H1 (cell line): Measurements from ENCODE around the gene FAM53B. TPM values are rescaled to one million over a fixed set of nuclear protein-coding genes. Genes with fewer than 3 reads are reported as not detected.

Source experiments
- CTCF ChIA-PET: fragments of 300-600 bp; sonication (Branson Sonifier 250); formaldehyde crosslinking; loops from one replicate; lab custom pipeline; 2021; ENCODE audit not compliant: partially characterized antibody; lab: Charles Lee
- POLR2A ChIA-PET: fragments of 300-600 bp; sonication (Branson Sonifier 250); formaldehyde crosslinking; loops from one replicate; lab custom pipeline; 2021; ENCODE audit warnings: inconsistent platforms; ENCODE audit not compliant: partially characterized antibody; lab: Charles Lee
- DNase-seq, 2 experiments: peaks; one replicate each; pipeline versions ENCODE4 v3.0.0 to v3.0.0-alpha.2; 2010 to 2022; ENCODE audit warnings: low spot score in 2 of 2, low read depth in 1 of 2, mixed read lengths in 1 of 2
- FAIRE-seq: peaks from 2 replicates; lab custom pipeline; 2011; peaks lifted over from hg19 to GRCh38; lab: Jason Lieb, UNC
- H2AFZ ChIP-seq: 2 replicates; pipeline ENCODE4 v1.8.1; 2012; ENCODE audit warnings: low read length, inconsistent platforms
- H2AK5ac ChIP-seq: 2 replicates; pipeline ENCODE4 v1.6.1; 2013; ENCODE audit warnings: low read depth, low read length
- H2BK120ac ChIP-seq: replicated peaks from 2 replicates; pipeline ENCODE3; 2013; ENCODE audit warnings: low read depth, low read length, inconsistent platforms
- H2BK12ac ChIP-seq: 2 replicates; pipeline ENCODE4 v1.6.1; 2013; ENCODE audit warnings: low read depth, low read length
- H2BK15ac ChIP-seq: 2 replicates; pipeline ENCODE4 v1.6.1; 2013; ENCODE audit warnings: low read length
- H2BK20ac ChIP-seq: 2 replicates; pipeline ENCODE4 v1.6.1; 2013; ENCODE audit warnings: low read length
- H2BK5ac ChIP-seq: 2 replicates; pipeline ENCODE4 v1.6.1; 2013; ENCODE audit warnings: low read depth, low read length
- H3K14ac ChIP-seq: 2 replicates; pipeline ENCODE4 v1.6.1; 2013; ENCODE audit warnings: inconsistent platforms; ENCODE audit not compliant: insufficient read length
- H3K18ac ChIP-seq: 2 replicates; pipeline ENCODE4 v1.6.1; 2013; ENCODE audit warnings: low read length; ENCODE audit errors: extremely low read depth
- H3K23ac ChIP-seq: 2 replicates; pipeline ENCODE4 v1.6.1; 2013; ENCODE audit warnings: inconsistent platforms; ENCODE audit not compliant: insufficient read length
- H3K23me2 ChIP-seq: 2 replicates; pipeline ENCODE4 v1.6.1; 2013; ENCODE audit warnings: low read depth, low read length
- H3K27ac ChIP-seq: 2 replicates; pipeline ENCODE4 v1.6.1; 2011; ENCODE audit warnings: low read depth, low read length, inconsistent platforms
- H3K27me3 ChIP-seq, 4 experiments: replicated peaks in 1 of 4; 1 replicate in 1 of 4; 2 replicates in 3 of 4; pipeline versions ENCODE4 v1.6.1 to v1.8.1; 2011 to 2013; ENCODE audit warnings: low read length in 3 of 4, mild to moderate bottlenecking in 3 of 4, inconsistent platforms in 2 of 4, mixed read lengths in 2 of 4, moderate library complexity in 1 of 4; ENCODE audit not compliant: control insufficient read depth in 3 of 4, insufficient read depth in 3 of 4; ENCODE audit errors: extremely low read depth in 1 of 4
- H3K36me3 ChIP-seq, 4 experiments: 2 replicates each; pipeline versions ENCODE4 v1.6.1 to v1.8.1; 2011 to 2013; ENCODE audit warnings: mild to moderate bottlenecking in 4 of 4, low read length in 3 of 4, moderate library complexity in 2 of 4, control low read depth in 1 of 4, inconsistent platforms in 1 of 4; ENCODE audit not compliant: insufficient read depth in 4 of 4, control insufficient read depth in 2 of 4
- H3K4ac ChIP-seq: replicated peaks from 2 replicates; pipeline ENCODE3; 2013; ENCODE audit warnings: low read length, low read depth, mixed read lengths, inconsistent platforms; ENCODE audit not compliant: insufficient read length
- H3K4me1 ChIP-seq, 4 experiments: replicated peaks in 1 of 4; 1 replicate in 1 of 4; 2 replicates in 3 of 4; pipeline versions ENCODE4 v1.6.1 to v1.8.1; 2011 to 2013; ENCODE audit warnings: low read length in 3 of 4, inconsistent platforms in 2 of 4, mixed read lengths in 1 of 4; ENCODE audit not compliant: insufficient read depth in 4 of 4, control insufficient read depth in 3 of 4
- H3K4me2 ChIP-seq, 2 experiments: 2 replicates each; pipeline versions ENCODE4 v1.6.1 to v1.8.1; 2011 to 2013; ENCODE audit warnings: low read depth in 2 of 2, low read length in 2 of 2, control low read depth in 1 of 2, inconsistent platforms in 1 of 2, mild to moderate bottlenecking in 1 of 2; ENCODE audit not compliant: insufficient read depth in 1 of 2
- H3K4me3 ChIP-seq, 4 experiments: fragments of 200-600, 300-600 bp in 1 of 4; sonication (generic), shearing (Covaris generic), sonication (Bioruptor Twin) in 1 of 4; 2 replicates each; pipeline versions ENCODE4 v1.5.1 to v1.8.1; 2011 to 2016; ENCODE audit warnings: low read length in 4 of 4, low read depth in 3 of 4, control low read depth in 2 of 4, inconsistent platforms in 2 of 4, mild to moderate bottlenecking in 2 of 4, mixed read lengths in 1 of 4, moderate library complexity in 1 of 4; ENCODE audit not compliant: insufficient read depth in 2 of 4; ENCODE audit errors: extremely low read depth in 1 of 4
- H3K56ac ChIP-seq: replicated peaks from 2 replicates; pipeline ENCODE3; 2013; ENCODE audit warnings: low read depth, mild to moderate bottlenecking, mixed read lengths, low read length, inconsistent platforms; ENCODE audit not compliant: insufficient read length
- H3K79me1 ChIP-seq: 2 replicates; pipeline ENCODE4 v1.6.1; 2013; ENCODE audit warnings: low read depth, low read length, control low read depth
- H3K79me2 ChIP-seq, 2 experiments: 2 replicates each; pipeline versions ENCODE4 v1.6.1 to v1.8.1; 2012 to 2013; ENCODE audit warnings: low read length in 2 of 2, mild to moderate bottlenecking in 2 of 2, inconsistent platforms in 1 of 2; ENCODE audit not compliant: insufficient read depth in 2 of 2, control insufficient read depth in 1 of 2
- H3K9ac ChIP-seq, 4 experiments: replicated peaks in 1 of 4; 1 replicate in 1 of 4; 2 replicates in 3 of 4; pipeline versions ENCODE4 v1.6.1 to v1.8.1; 2011 to 2013; ENCODE audit warnings: low read depth in 3 of 4, low read length in 3 of 4, control low read depth in 2 of 4, mild to moderate bottlenecking in 2 of 4, moderate library complexity in 2 of 4, inconsistent platforms in 1 of 4; ENCODE audit errors: extremely low read depth in 1 of 4
- H3K9me3 ChIP-seq, 2 experiments: 2 replicates each; pipeline versions ENCODE4 v1.6.1 to v1.8.1; 2012 to 2013; ENCODE audit warnings: mild to moderate bottlenecking in 2 of 2, moderate library complexity in 2 of 2, control low read depth in 1 of 2, inconsistent platforms in 1 of 2, low read depth in 1 of 2, low read length in 1 of 2, mixed read lengths in 1 of 2; ENCODE audit not compliant: insufficient read depth in 2 of 2
- H4K20me1 ChIP-seq, 2 experiments: replicated peaks in 1 of 2; 2 replicates each; pipeline versions ENCODE3 to v1.8.1; 2011 to 2013; ENCODE audit warnings: inconsistent platforms in 2 of 2, low read length in 2 of 2, mild to moderate bottlenecking in 1 of 2; ENCODE audit not compliant: insufficient read depth in 2 of 2, control insufficient read depth in 1 of 2
- H4K5ac ChIP-seq: 2 replicates; pipeline ENCODE4 v1.6.1; 2013; ENCODE audit warnings: low read length, low read depth, mixed read lengths, inconsistent platforms; ENCODE audit not compliant: insufficient read length
- H4K8ac ChIP-seq: 2 replicates; pipeline ENCODE4 v1.8.0; 2013; ENCODE audit warnings: mild to moderate bottlenecking, moderate library complexity, low read length, inconsistent platforms; ENCODE audit not compliant: insufficient read depth; ENCODE audit errors: extremely low read depth
- H4K91ac ChIP-seq: replicated peaks from 2 replicates; pipeline ENCODE3; 2013; ENCODE audit warnings: low read length, mixed read lengths, inconsistent platforms; ENCODE audit not compliant: insufficient read length
- CREB1 ChIP-seq: IDR thresholded peaks from 2 replicates; pipeline ENCODE4 v1.6.1; 2012; ENCODE audit warnings: inconsistent platforms
- EZH2 ChIP-seq: fragments of 200-600 bp; sonication (generic); IDR thresholded peaks from 2 replicates; pipeline ENCODE4 v1.7.1; 2012; ENCODE audit warnings: low read depth, mild to moderate bottlenecking, moderate library complexity, low read length, inconsistent platforms; ENCODE audit not compliant: severe bottlenecking
- GABPA ChIP-seq: IDR thresholded peaks from 2 replicates; pipeline ENCODE4 v1.6.1; 2011; ENCODE audit warnings: mild to moderate bottlenecking, low read length, moderate library complexity, borderline replicate concordance; ENCODE audit not compliant: insufficient read depth
- HDAC6 ChIP-seq: IDR thresholded peaks from one replicate; pipeline ENCODE4 v1.7.1; 2012; ENCODE audit warnings: low read depth, mild to moderate bottlenecking, inconsistent platforms, low read length, moderate library complexity
- KDM1A ChIP-seq: fragments of 200-600, 300-600 bp; sonication (generic); IDR thresholded peaks from 2 replicates; pipeline ENCODE4 v1.7.1; 2016; ENCODE audit warnings: mild to moderate bottlenecking, low read length, borderline replicate concordance
- MAFK ChIP-seq: IDR thresholded peaks from 2 replicates; pipeline ENCODE4 v1.6.1; 2012; ENCODE audit warnings: low read depth, mild to moderate bottlenecking, improper control_type of control experiment, low read length
- RBBP5 ChIP-seq: IDR thresholded peaks from 2 replicates; pipeline ENCODE4 v1.7.1; 2012; ENCODE audit warnings: low read depth, mild to moderate bottlenecking, inconsistent platforms, low read length, moderate library complexity, borderline replicate concordance
- SAP30 ChIP-seq: fragments of 300-600 bp; sonication (generic); IDR thresholded peaks from 2 replicates; pipeline ENCODE4 v1.7.1; 2012; ENCODE audit warnings: low read length, moderate library complexity, mild to moderate bottlenecking, inconsistent platforms; ENCODE audit not compliant: insufficient read depth, insufficient replicate concordance
- SIN3A ChIP-seq, 2 experiments: IDR thresholded peaks in 1 of 2; conservative IDR thresholded peaks in 1 of 2; 2 replicates each; pipeline ENCODE4 v1.6.1; 2011 to 2012; ENCODE audit warnings: low read length in 2 of 2, improper control_type of control experiment in 1 of 2, low read depth in 1 of 2, mild to moderate bottlenecking in 1 of 2
- SIRT6 ChIP-seq: IDR thresholded peaks from one replicate; pipeline ENCODE4 v1.7.1; 2012; ENCODE audit warnings: low read length, inconsistent platforms
- SIX5 ChIP-seq: IDR thresholded peaks from 2 replicates; pipeline ENCODE4 v1.6.1; 2011; ENCODE audit warnings: mild to moderate bottlenecking, low read depth, low read length
- SRF ChIP-seq: IDR thresholded peaks from 2 replicates; pipeline ENCODE4 v1.6.1; 2011; ENCODE audit warnings: mild to moderate bottlenecking, low read depth, low read length, moderate library complexity
- TBP ChIP-seq: IDR thresholded peaks from 2 replicates; pipeline ENCODE4 v1.6.1; 2011; ENCODE audit warnings: low read depth, low read length, improper control_type of control experiment
- ZNF274 ChIP-seq: IDR thresholded peaks from 2 replicates; pipeline ENCODE4 v1.7.0; 2012; ENCODE audit warnings: low read length, borderline replicate concordance; ENCODE audit errors: extremely low read depth
- WGBS, 2 experiments: shearing (Covaris generic) in 1 of 2; methylation state at CpG; one replicate each; pipeline versions ENCODE4 v1.1.6 to v1.1.7; 2013 to 2015; ENCODE audit warnings: low lambda C conversion rate in 2 of 2, mixed read lengths in 2 of 2, inconsistent platforms in 1 of 2, low coverage in 1 of 2, missing lambda C conversion rate in 1 of 2; ENCODE audit not compliant: insufficient replicate concordance in 2 of 2, insufficient coverage in 1 of 2, insufficient read length in 1 of 2; ENCODE audit errors: extremely low coverage in 1 of 2, missing lambda C conversion rate in 1 of 2; 5-methylcytosine and 5-hydroxymethylcytosine counted together
- polyA plus RNA-seq, 7 experiments: library from polyadenylated mRNA; depleted of rRNA in 3 of 7; stranded (reverse) in 5 of 7; unstranded in 2 of 7; fragments of >200 nt in 5 of 7; fragments of 200-250 nt in 2 of 7; gene quantifications; 1 replicate in 5 of 7; 2 replicates in 1 of 7; 4 replicates in 1 of 7; pipeline versions ENCODE4 v1.2.1 to v1.2.3, GENCODE V29; 2011 to 2013; ENCODE audit warnings: missing spikeins in 2 of 7, mixed read lengths in 2 of 7
- total RNA-seq: library from RNA; stranded (reverse); fragmentation: NEBNext Ultra II Directional; extraction: Animal tissue kit (Norgen Biotek cat#: 25700); gene quantifications from 2 replicates; pipeline ENCODE4 v1.2.1, GENCODE V29; 2021

FAM53B gene
- total and polyA plus RNA-seq, 2 of the 8 experiments (the other 6 are each of a cell fraction or from before 2014, with no cell fraction given) = 5.3 to 14.4 TPM

DNA sequence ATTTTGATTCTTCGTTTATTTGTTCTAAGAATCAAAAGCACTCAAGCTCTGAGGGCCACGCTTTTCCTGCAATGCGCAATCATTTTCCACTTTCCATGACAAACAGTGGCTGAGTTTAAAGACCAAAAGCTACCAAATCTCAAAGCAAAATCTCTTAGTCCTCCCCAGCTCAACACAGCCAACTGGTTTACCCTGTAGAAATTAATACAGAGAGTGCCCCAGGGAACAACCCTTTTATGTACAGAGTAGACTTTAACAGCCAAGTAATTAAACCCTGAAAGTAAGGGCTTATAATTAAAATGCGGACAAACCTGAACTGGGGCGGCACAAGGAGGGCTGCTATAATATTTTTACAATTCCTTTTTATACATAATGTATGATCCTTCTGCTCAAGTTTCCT, 53.2 kb downstream of the FAM53B start:
- peaks cover 0 to 3% (median 0%) of the 10 kb centered on the region in 4 experiments; a peak in 1 of 8 replicates for H3K36me3 ChIP-seq
- H3K56ac ChIP-seq = no peak overlapping the region
- CTCF ChIA-PET = interaction anchor here (1.0 to 1.6 kb wide), 3 partner anchors 19 to 161 kb away, joined by 3 to 5 read pairs (median 4); no protein-coding TSS in a partner anchor
- H3K4me2 ChIP-seq = no peak overlapping the region
- H3K4me3 ChIP-seq = no peak overlapping the region
- H2AK5ac ChIP-seq = no peak overlapping the region
- H3K4me1 ChIP-seq = peaks cover 0 to 10% (median 5%) of the 10 kb centered on the region in 4 experiments; a peak in 3 of 7 replicates
- H2BK120ac ChIP-seq = no peak overlapping the region
- H3K9me3 ChIP-seq = no peaks in the 10 kb centered on the region
- no peak overlapping the region for H3K4ac ChIP-seq
- no peak overlapping the region for H2BK5ac ChIP-seq
- H3K23ac ChIP-seq = no peak overlapping the region
- H2AFZ ChIP-seq = no peak overlapping the region
- H2BK12ac ChIP-seq = no peak overlapping the region
- no peaks in the 10 kb centered on the region for H3K23me2 ChIP-seq
- H2BK20ac ChIP-seq = no peak overlapping the region
- H4K91ac ChIP-seq = no peak overlapping the region
- FAIRE-seq (no peak), DNase-seq (no peak)
- POLR2A ChIA-PET = no interaction called here
- H3K9ac ChIP-seq = no peak overlapping the region
- H3K27me3 ChIP-seq = no peaks in the 10 kb centered on the region
- no peaks in the 10 kb centered on the region for H3K79me2 ChIP-seq
- no peak overlapping the region for H4K5ac ChIP-seq
- H3K27ac ChIP-seq = no peak overlapping the region
- H4K8ac ChIP-seq = no peak overlapping the region
- H4K20me1 ChIP-seq = no peaks in the 10 kb centered on the region
- H2BK15ac ChIP-seq = no peak overlapping the region
- no peak overlapping the region for H3K14ac ChIP-seq
- 89% methylated on average over 5 of the region's 5 CpGs; no CpG with 5 or more reads in 1 of the 2 experiments for WGBS, 2 experiments
- no peak overlapping the region for H3K18ac ChIP-seq
- no peaks in the 10 kb centered on the region; the same call in 1 of the 2 replicates for H3K79me1 ChIP-seq
- no peak for TF ChIP-seq MAFK
- no peak for TF ChIP-seq GABPA
- no peak for TF ChIP-seq KDM1A
- no peak for TF ChIP-seq SIX5
- no peak for TF ChIP-seq TBP
- TF ChIP-seq CREB1 = no peak
- no peak for TF ChIP-seq RBBP5
- no peak for TF ChIP-seq SRF
- no peak for TF ChIP-seq SIN3A (conservative IDR thresholded peaks at IDR 0.05 in 1 of 2, IDR thresholded peaks at IDR 0.05 in 1 of 2; ENCODE audit: low read depth in 1 of 2, low read length in 2 of 2)
- no peak for TF ChIP-seq SIRT6
- no peak for TF ChIP-seq SAP30
- TF ChIP-seq ZNF274 = no peak
- TF ChIP-seq HDAC6 = no peak
- TF ChIP-seq EZH2 = no peak
